Loucy (cell line): Measurements from ENCODE around the gene KEAP1.

Experiments
- EZH2phosphoT487 ChIP-seq: fragments of 200-600 bp; IDR thresholded peaks from 2 replicates; pipeline ENCODE4 v1.6.1; 2018; ENCODE audit warnings: antibody characterized with exemption, mild to moderate bottlenecking, moderate library complexity, borderline replicate concordance
- TF ChIP-seq, protein P1 (sequence below): fragments of 200-600 bp; sonication (generic); conservative IDR thresholded peaks from 2 replicates; pipeline ENCODE4 v1.5.1; 2014; ENCODE audit warnings: mild to moderate bottlenecking, antibody characterized with exemption, low read length

GRCh38 chr19:10549733-10550132 is 46.6 kb upstream of the KEAP1 start:
- TF ChIP-seq, protein P1, sequence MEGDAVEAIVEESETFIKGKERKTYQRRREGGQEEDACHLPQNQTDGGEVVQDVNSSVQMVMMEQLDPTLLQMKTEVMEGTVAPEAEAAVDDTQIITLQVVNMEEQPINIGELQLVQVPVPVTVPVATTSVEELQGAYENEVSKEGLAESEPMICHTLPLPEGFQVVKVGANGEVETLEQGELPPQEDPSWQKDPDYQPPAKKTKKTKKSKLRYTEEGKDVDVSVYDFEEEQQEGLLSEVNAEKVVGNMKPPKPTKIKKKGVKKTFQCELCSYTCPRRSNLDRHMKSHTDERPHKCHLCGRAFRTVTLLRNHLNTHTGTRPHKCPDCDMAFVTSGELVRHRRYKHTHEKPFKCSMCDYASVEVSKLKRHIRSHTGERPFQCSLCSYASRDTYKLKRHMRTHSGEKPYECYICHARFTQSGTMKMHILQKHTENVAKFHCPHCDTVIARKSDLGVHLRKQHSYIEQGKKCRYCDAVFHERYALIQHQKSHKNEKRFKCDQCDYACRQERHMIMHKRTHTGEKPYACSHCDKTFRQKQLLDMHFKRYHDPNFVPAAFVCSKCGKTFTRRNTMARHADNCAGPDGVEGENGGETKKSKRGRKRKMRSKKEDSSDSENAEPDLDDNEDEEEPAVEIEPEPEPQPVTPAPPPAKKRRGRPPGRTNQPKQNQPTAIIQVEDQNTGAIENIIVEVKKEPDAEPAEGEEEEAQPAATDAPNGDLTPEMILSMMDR = no peak
- no peak for TF ChIP-seq EZH2phosphoT487
